ENCODE measurements around the gene GUCA2A.

The GUCA2A gene

DNA sequence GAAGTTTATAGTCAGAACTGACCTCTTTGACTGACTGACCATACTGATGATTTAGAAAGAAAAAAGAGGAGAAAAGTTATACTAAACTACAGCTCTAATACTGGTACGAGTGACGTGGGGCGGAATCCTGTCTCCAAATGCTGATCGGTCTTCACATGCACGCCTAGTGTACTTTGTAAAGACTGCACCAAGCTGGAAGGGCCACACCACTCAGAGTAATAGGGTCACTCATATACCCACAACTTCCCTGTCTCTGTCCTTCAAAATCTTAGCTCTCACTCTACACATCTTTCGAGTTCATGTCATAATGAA, 19.4 kb upstream of the GUCA2A start:
- TF ChIP-seq, protein P1, sequence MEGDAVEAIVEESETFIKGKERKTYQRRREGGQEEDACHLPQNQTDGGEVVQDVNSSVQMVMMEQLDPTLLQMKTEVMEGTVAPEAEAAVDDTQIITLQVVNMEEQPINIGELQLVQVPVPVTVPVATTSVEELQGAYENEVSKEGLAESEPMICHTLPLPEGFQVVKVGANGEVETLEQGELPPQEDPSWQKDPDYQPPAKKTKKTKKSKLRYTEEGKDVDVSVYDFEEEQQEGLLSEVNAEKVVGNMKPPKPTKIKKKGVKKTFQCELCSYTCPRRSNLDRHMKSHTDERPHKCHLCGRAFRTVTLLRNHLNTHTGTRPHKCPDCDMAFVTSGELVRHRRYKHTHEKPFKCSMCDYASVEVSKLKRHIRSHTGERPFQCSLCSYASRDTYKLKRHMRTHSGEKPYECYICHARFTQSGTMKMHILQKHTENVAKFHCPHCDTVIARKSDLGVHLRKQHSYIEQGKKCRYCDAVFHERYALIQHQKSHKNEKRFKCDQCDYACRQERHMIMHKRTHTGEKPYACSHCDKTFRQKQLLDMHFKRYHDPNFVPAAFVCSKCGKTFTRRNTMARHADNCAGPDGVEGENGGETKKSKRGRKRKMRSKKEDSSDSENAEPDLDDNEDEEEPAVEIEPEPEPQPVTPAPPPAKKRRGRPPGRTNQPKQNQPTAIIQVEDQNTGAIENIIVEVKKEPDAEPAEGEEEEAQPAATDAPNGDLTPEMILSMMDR (conservative IDR thresholded peaks at IDR 0.05) = no peak
- TF ChIP-seq ZFX (IDR thresholded peaks at IDR 0.05) = no peak

DNA sequence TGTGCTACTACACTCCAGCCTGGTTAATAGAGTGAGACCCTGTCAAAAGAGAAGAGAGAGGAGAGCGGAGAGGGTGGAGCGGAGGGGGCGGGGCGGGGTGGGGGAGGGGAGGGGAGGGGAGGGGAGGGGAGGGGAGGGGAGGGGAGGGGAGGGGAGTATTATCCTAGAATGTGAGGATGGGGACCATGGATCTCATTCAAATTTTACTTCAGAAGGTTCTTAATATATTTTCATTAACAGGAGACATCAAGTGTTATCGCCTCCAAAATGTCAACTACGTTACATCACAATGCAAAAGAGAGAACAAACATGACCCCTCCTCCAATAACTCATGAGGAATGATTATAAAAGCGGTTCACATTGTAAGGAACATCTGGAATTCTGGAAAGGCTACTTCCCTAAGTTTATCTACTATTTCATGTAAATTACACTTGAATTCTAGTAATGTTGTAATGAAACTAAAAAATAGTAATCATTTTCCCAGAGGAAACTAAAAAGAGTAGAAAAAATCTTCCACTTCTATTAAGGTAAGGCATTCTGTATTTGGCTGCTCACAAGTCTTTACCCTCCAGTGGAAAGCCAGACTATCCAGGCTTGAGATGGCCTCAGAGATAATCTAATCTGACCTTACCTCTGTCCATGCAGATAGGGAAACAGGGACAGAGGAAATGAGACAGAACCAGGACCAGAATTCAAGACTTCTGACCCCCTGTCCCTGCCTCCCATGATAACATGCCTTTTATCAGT, 18.8 kb upstream of the GUCA2A start:
- TF ChIP-seq, protein P1 (conservative IDR thresholded peaks at IDR 0.05) = no peak
- no peak overlapping the region for H3K27ac ChIP-seq

More for the DNA sequence above, 19.4 kb upstream of the GUCA2A start:
- H3K27ac ChIP-seq = no peak overlapping the region

DNA sequence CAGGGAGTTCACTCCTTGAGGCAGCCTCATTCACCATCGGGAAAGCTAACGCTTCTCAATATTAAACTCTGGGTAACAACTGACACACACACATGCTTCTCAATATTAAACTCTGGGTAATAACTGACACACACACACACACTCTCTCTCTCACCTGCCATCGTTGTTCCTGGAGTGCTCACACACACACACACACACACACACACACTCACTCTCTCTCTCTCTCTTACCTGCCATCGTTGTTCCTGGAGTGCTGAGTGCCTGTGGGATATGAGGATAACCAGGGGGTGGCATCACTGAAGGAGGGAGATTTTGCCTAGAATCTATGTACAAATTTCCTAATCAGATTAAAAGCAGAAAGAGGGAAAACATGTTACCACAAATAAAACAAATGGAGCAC, 17.1 kb upstream of the GUCA2A start:
- no peak overlapping the region for H3K27ac ChIP-seq
- no peak for TF ChIP-seq ZFX (IDR thresholded peaks at IDR 0.05)
- TF ChIP-seq, protein P1 (conservative IDR thresholded peaks at IDR 0.05) = no peak

DNA sequence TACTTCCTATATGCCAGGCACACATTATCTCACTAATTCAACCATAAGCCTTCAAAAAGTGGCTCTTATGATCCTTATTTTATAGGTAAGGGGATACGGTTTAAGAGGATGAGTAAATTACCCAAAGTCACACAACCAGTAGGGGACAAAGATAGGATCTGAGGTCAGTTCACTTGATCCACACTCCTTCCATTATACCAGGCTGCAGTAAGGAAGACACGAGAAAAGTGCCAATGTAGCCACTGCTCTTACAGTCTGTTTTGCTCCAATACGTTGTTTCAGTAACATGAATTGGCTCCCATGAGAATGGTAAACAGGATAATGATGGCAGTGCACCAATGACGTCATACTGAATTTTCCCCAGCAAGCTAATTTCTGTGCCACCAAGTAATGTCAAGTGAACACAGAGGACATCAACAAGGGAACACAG, 15.4 kb upstream of the GUCA2A start:
- H3K27ac ChIP-seq = no peak overlapping the region
- no peak for TF ChIP-seq ZFX (IDR thresholded peaks at IDR 0.05)
- TF ChIP-seq, protein P1 (conservative IDR thresholded peaks at IDR 0.05) = no peak

DNA sequence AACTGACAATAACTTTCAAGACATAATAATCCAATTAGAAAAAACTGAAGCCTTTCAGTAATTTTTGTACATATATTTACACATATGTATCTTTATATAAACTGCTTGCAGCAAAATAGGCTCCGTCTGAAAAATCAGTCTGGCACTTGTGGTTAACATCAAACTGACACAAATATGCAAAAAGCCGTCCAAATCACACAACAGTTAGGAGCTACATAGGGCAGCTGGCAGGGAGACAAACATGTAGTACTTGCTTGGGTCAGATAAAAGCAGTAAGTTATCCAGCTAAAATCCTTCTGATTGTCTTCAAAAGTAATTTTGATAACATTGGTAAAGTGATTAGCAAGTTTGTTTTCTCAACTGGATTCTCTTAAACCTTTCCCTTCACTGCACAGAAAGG, 14.7 kb upstream of the GUCA2A start:
- H3K27ac ChIP-seq = no peak overlapping the region
- TF ChIP-seq, protein P1 (conservative IDR thresholded peaks at IDR 0.05) = no peak
- no peak for TF ChIP-seq ZFX (IDR thresholded peaks at IDR 0.05)

DNA sequence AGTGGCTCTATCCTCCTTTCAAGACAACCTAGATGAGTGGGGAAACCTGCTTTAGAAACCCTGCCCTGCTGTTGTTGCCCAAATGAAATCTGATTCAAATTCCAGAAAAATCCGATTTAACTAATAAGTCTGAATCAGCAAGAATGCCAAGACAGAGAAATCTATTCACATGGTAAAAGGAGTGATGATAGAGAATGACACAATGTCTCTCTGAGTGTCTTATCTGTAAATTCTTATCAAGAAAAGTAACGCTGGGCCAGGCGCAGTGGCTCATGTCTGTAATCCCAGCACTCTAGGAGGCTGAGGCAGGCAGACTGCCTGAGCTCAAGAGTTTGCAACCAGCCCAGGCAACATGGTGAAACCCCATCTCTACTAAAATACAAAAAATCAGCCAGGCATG, 13.7 kb upstream of the GUCA2A start:
- TF ChIP-seq ZFX (IDR thresholded peaks at IDR 0.05) = no peak
- TF ChIP-seq, protein P1 (conservative IDR thresholded peaks at IDR 0.05) = no peak
- no peak overlapping the region for H3K27ac ChIP-seq

DNA sequence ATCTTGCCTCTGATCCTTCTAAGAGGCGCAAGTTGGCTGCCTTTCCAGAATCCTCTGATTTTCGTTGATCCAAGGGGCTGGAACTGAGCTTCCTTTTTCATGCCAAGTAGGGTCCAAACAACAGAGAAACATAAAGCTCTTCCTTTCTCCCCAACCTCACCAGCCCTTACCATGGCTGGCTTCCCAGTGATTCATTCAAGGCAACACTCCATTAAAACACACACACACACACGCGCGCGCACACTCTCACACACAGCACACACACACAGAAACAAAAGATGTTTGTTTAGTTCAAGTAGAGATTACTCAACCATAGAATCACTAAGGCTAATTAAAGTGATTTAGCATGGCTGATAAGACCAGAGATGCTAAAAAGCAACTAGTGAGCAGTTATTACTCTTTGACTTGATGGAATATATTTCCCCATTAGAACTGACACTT, 13.0 kb upstream of the GUCA2A start:
- TF ChIP-seq ZFX (IDR thresholded peaks at IDR 0.05) = no peak
- TF ChIP-seq, protein P1 (conservative IDR thresholded peaks at IDR 0.05) = no peak
- peak overlapping the region; percentile 10; the same call in 1 of the 2 replicates for H3K27ac ChIP-seq
